Esophagus squamous epithelium (tissue), 5 donors: ENCODE data around the gene FDXR. TPM values are rescaled to one million over a fixed set of nuclear protein-coding genes. Genes with fewer than 3 reads are reported as not detected.

Experiments
- DNase-seq: peaks from one replicate; lab custom pipeline; 2025; lab: John Stamatoyannopoulos, UW
- H3K27ac ChIP-seq, 4 donors: fragments of 200-600 bp; sonication (generic); one replicate each; pipeline ENCODE4 v1.5.1; 2016 to 2019; ENCODE audit warnings: mild to moderate bottlenecking in 1 of 4
- H3K27me3 ChIP-seq, 4 donors: fragments of 200-600 bp; sonication (generic); 1 replicate in 3 of 4; 2 replicates in 1 of 4; pipeline versions ENCODE4 v1.5.1 to v1.6.0; 2017 to 2021; ENCODE audit warnings: antibody characterized with exemption in 1 of 4
- H3K36me3 ChIP-seq, 3 donors: fragments of 200-600 bp; sonication (generic); one replicate each; pipeline ENCODE4 v1.5.1; 2016 to 2019
- H3K4me1 ChIP-seq, 3 donors: fragments of 200-600 bp; sonication (generic); one replicate each; pipeline ENCODE4 v1.5.1; 2017 to 2019
- H3K4me3 ChIP-seq, 4 donors: fragments of 200-600 bp; sonication (generic); 1 replicate in 3 of 4; 2 replicates in 1 of 4; pipeline ENCODE4 v1.5.1; 2016 to 2019; ENCODE audit warnings: mild to moderate bottlenecking in 2 of 4, moderate library complexity in 1 of 4
- H3K9me3 ChIP-seq, 3 donors: fragments of 200-600 bp; sonication (generic); one replicate each; pipeline ENCODE4 v1.5.1; 2016 to 2019
- POLR2A ChIP-seq, 4 donors: fragments of 450-650 bp; IDR thresholded peaks; one replicate each; pipeline ENCODE4 v1.6.1; 2017; ENCODE audit warnings: antibody characterized with exemption in 4 of 4, mild to moderate bottlenecking in 4 of 4, moderate library complexity in 3 of 4
- WGBS, 2 donors: methylation state at CpG; one replicate each; pipeline ENCODE4 v1.1.5; 2018; 5-methylcytosine and 5-hydroxymethylcytosine counted together
- intact Hi-C: fragments of 100-400 bp; cut with DNase I; formaldehyde crosslinking; loops from one replicate; pipeline ENCODE4 v1.15.0; 2022
- total RNA-seq, 4 donors: library from RNA; depleted of rRNA; stranded (reverse); fragments of >200 nt; gene quantifications; one replicate each; pipeline ENCODE4 v1.1.0, GENCODE V29; 2016
- TF ChIP-seq, protein P1 (sequence below), 6 experiments: fragments of 450-650 bp in 4 of 6; fragments of 200-600 bp in 2 of 6; sonication (generic) in 2 of 6; IDR thresholded peaks; one replicate each; pipeline ENCODE4 v1.5.1; 2016 to 2019; ENCODE audit warnings: antibody characterized with exemption in 6 of 6, mild to moderate bottlenecking in 4 of 6, moderate library complexity in 4 of 6
- donor health status: DM: yes; HTN: yes; CAD: no.

The FDXR gene
- total RNA-seq, 4 donors from 2014 or later = 24.4 to 46.4 (median 32.4) TPM

- intact Hi-C loops = loop anchor here (5.0 kb wide), 1 partner anchor 37 kb away; no protein-coding TSS in a partner anchor
- no peaks in the 10 kb centered on the region for H3K9me3 ChIP-seq
- peak overlapping the region in 3 of 4 donors; percentile 22 to 45 (median 29) for H3K27ac ChIP-seq
- H3K27me3 ChIP-seq = peaks cover 0 to 86% (median 19%) of the 10 kb centered on the region in 4 donors
- 17% methylated on average over 1 of the region's 6 CpGs; no CpG with 5 or more reads in 1 of the 2 donors for WGBS, 2 donors
- TF ChIP-seq POLR2A (IDR thresholded peaks at IDR 0.05) = no peak
- TF ChIP-seq, protein P1, sequence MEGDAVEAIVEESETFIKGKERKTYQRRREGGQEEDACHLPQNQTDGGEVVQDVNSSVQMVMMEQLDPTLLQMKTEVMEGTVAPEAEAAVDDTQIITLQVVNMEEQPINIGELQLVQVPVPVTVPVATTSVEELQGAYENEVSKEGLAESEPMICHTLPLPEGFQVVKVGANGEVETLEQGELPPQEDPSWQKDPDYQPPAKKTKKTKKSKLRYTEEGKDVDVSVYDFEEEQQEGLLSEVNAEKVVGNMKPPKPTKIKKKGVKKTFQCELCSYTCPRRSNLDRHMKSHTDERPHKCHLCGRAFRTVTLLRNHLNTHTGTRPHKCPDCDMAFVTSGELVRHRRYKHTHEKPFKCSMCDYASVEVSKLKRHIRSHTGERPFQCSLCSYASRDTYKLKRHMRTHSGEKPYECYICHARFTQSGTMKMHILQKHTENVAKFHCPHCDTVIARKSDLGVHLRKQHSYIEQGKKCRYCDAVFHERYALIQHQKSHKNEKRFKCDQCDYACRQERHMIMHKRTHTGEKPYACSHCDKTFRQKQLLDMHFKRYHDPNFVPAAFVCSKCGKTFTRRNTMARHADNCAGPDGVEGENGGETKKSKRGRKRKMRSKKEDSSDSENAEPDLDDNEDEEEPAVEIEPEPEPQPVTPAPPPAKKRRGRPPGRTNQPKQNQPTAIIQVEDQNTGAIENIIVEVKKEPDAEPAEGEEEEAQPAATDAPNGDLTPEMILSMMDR (IDR thresholded peaks at IDR 0.05) = no peak
- H3K4me3 ChIP-seq = no peak overlapping the region
- H3K36me3 ChIP-seq = no peaks in the 10 kb centered on the region
- no peak for DNase-seq
- peaks cover 32 to 50% (median 38%) of the 10 kb centered on the region in 3 donors for H3K4me1 ChIP-seq
Observed at GRCh38 chr17:74920642-74921025, 47.8 kb upstream of the FDXR start.

- Histone ChIP-seq H3K36me3 (no peaks in the 10 kb centered on the region), H3K4me1 (peaks cover 32 to 50% (median 38%) of the 10 kb centered on the region in 3 donors), H3K9me3 (no peaks in the 10 kb centered on the region), H3K27me3 (peaks cover 0 to 82% (median 19%) of the 10 kb centered on the region in 4 donors), H3K27ac (no peak overlapping the region), H3K4me3 (no peak overlapping the region)
- no peak for DNase-seq
- no peak for TF ChIP-seq POLR2A (IDR thresholded peaks at IDR 0.05)
- TF ChIP-seq, protein P1 (IDR thresholded peaks at IDR 0.05) = no peak
- 95% methylated on average over 4 of the region's 27 CpGs; no CpG with 5 or more reads in 1 of the 2 donors for WGBS, 2 donors
- intact Hi-C loops = loop anchor here (5.0 kb wide), 1 partner anchor 37 kb away; no protein-coding TSS in a partner anchor
Observed at GRCh38 chr17:74920306-74920620, 47.5 kb upstream of the FDXR start.

GRCh38 chr17:74919440-74920305 lies 46.9 kb upstream of the FDXR start:
- no peaks in the 10 kb centered on the region for H3K9me3 ChIP-seq
- peaks cover 31 to 47% (median 38%) of the 10 kb centered on the region in 3 donors for H3K4me1 ChIP-seq
- intact Hi-C loops = loop anchor here (5.0 kb wide), 1 partner anchor 38 kb away; no protein-coding TSS in a partner anchor
- H3K36me3 ChIP-seq = no peaks in the 10 kb centered on the region
- H3K27ac ChIP-seq = no peak overlapping the region
- no peak for DNase-seq
- no peak overlapping the region for H3K4me3 ChIP-seq
- 81% methylated on average over 38 of the region's 67 CpGs; no CpG with 5 or more reads in 1 of the 2 donors for WGBS, 2 donors
- peaks cover 0 to 76% (median 16%) of the 10 kb centered on the region in 4 donors for H3K27me3 ChIP-seq
- TF ChIP-seq, protein P1 (IDR thresholded peaks at IDR 0.05) = no peak
- no peak for TF ChIP-seq POLR2A (IDR thresholded peaks at IDR 0.05)

DNA sequence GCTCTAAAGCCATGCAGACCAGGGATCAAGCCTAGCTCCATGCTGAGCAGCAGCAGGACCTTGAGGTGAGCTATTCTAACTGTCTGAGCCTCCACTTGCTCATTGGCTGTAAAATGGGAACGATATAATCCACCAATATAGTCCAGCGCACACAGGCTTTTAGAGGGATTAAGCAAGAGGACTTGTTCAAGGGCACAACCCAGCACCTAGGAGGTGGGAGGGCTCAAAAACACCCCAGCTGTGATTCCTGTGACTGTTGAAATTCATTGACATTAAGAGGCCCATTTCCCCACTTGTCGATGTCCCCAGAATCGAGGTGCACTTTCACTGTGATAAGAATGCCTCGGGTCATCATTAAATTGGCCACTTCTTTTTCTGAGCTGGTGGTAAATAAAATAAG lies 46.1 kb upstream of the FDXR start:
- Histone ChIP-seq H3K4me3 (no peak overlapping the region), H3K27me3 (peaks cover 0 to 69% (median 9%) of the 10 kb centered on the region in 4 donors), H3K4me1 (peaks cover 23 to 40% (median 32%) of the 10 kb centered on the region in 3 donors), H3K27ac (no peak overlapping the region), H3K9me3 (no peaks in the 10 kb centered on the region), H3K36me3 (no peaks in the 10 kb centered on the region)
- TF ChIP-seq, protein P1 (IDR thresholded peaks at IDR 0.05) = no peak
- TF ChIP-seq POLR2A (IDR thresholded peaks at IDR 0.05) = no peak
- intact Hi-C loops = no loop called here
- DNase-seq = no peak
- 88 to 93% methylated on average over 4 to 5 of the region's 5 CpGs for WGBS, 2 donors

DNA sequence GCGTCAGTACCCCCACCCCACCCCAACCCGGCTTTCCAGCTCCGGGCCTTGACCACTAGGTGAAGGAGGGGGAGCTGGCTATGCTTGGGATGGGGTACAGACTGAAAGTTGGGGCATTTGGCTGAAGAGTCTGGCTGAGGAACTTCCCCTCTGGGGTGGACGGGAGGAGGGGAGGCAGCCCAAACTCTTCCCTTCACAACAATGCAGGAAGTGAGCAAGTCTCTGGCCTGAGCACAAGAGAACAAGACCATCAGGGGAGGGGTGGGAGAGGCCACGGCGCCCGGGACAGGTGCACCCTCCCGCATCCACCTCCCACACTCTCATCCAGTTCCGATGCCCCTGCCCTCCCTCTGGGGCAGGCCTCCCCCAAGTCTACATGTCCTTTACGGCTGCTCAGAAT lies 44.6 kb upstream of the FDXR start:
- Histone ChIP-seq H3K36me3 (no peaks in the 10 kb centered on the region), H3K9me3 (no peaks in the 10 kb centered on the region), H3K4me3 (no peak overlapping the region), H3K27ac (no peak overlapping the region), H3K27me3 (peaks cover 0 to 54% (median 1%) of the 10 kb centered on the region in 4 donors), H3K4me1 (peaks cover 8 to 25% (median 17%) of the 10 kb centered on the region in 3 donors)
- DNase-seq = no peak
- 52 to 68% methylated on average over 5 to 9 of the region's 10 CpGs for WGBS, 2 donors
- intact Hi-C loops = no loop called here
- TF ChIP-seq, protein P1 (IDR thresholded peaks at IDR 0.05) = no peak
- no peak for TF ChIP-seq POLR2A (IDR thresholded peaks at IDR 0.05)
